H9 (cell line): Measurements from ENCODE around the gene GID8. TPM values are rescaled to one million over a fixed set of nuclear protein-coding genes. Genes with fewer than 3 reads are reported as not detected.

Source experiments
- DNase-seq: peaks from one replicate; pipeline ENCODE4 v3.0.0-alpha.2; 2017
- H2AFZ ChIP-seq: one replicate; pipeline ENCODE4 v1.6.1; 2013; ENCODE audit warnings: mild to moderate bottlenecking, low read length, control low read depth, moderate library complexity
- H2AK5ac ChIP-seq: 2 replicates; pipeline ENCODE4 v1.6.1; 2013; ENCODE audit warnings: low read length, control low read depth, mixed read lengths; ENCODE audit not compliant: insufficient read length
- H2BK120ac ChIP-seq: one replicate; pipeline ENCODE4 v1.6.1; 2013; ENCODE audit warnings: low read depth, mild to moderate bottlenecking, low read length, control low read depth, inconsistent platforms; ENCODE audit not compliant: poor library complexity, severe bottlenecking
- H2BK12ac ChIP-seq: 2 replicates; pipeline ENCODE4 v1.6.1; 2013; ENCODE audit warnings: low read length, control low read depth, mixed read lengths, low read depth; ENCODE audit not compliant: insufficient read length
- H2BK15ac ChIP-seq: 2 replicates; pipeline ENCODE4 v1.6.1; 2013; ENCODE audit warnings: low read depth, low read length, control low read depth
- H2BK20ac ChIP-seq: one replicate; pipeline ENCODE4 v1.6.1; 2013; ENCODE audit warnings: low read depth, mild to moderate bottlenecking, low read length, control low read depth, inconsistent platforms; ENCODE audit not compliant: poor library complexity, severe bottlenecking
- H2BK5ac ChIP-seq: 2 replicates; pipeline ENCODE4 v1.6.1; 2013; ENCODE audit warnings: low read length, control low read depth, mixed read lengths; ENCODE audit not compliant: insufficient read length
- H3K14ac ChIP-seq: 2 replicates; pipeline ENCODE4 v1.6.1; 2013; ENCODE audit warnings: low read length, control low read depth; ENCODE audit not compliant: insufficient read depth
- H3K18ac ChIP-seq: 2 replicates; pipeline ENCODE4 v1.6.1; 2013; ENCODE audit warnings: low read depth, mild to moderate bottlenecking, mixed read lengths, low read length, control low read depth; ENCODE audit not compliant: insufficient read length
- H3K23ac ChIP-seq: 2 replicates; pipeline ENCODE4 v1.6.1; 2013; ENCODE audit warnings: low read length, control low read depth, mixed read lengths, low read depth; ENCODE audit not compliant: insufficient read length
- H3K23me2 ChIP-seq: 2 replicates; pipeline ENCODE4 v1.6.1; 2013; ENCODE audit warnings: low read depth, mild to moderate bottlenecking, mixed read lengths, low read length, control low read depth; ENCODE audit not compliant: insufficient read length, poor library complexity, severe bottlenecking
- H3K27ac ChIP-seq: 2 replicates; pipeline ENCODE4 v1.5.1; 2013; ENCODE audit warnings: low read length, control low read depth, mixed read lengths, low read depth; ENCODE audit not compliant: insufficient read length
- H3K27me3 ChIP-seq: 2 replicates; pipeline ENCODE4 v1.6.1; 2013; ENCODE audit warnings: low read length, control low read depth, inconsistent platforms; ENCODE audit not compliant: insufficient read depth
- H3K4ac ChIP-seq: 2 replicates; pipeline ENCODE4 v1.6.1; 2013; ENCODE audit warnings: low read depth, mild to moderate bottlenecking, control low read depth, inconsistent platforms, low read length, moderate library complexity
- H3K4me1 ChIP-seq: 2 replicates; pipeline ENCODE4 v1.6.1; 2013; ENCODE audit warnings: low read length, control low read depth, inconsistent platforms; ENCODE audit not compliant: insufficient read depth
- H3K4me2 ChIP-seq: 2 replicates; pipeline ENCODE4 v1.6.1; 2013; ENCODE audit warnings: low read length, control low read depth, mixed read lengths; ENCODE audit not compliant: insufficient read length, insufficient read depth
- H3K56ac ChIP-seq: 2 replicates; pipeline ENCODE4 v1.6.1; 2013; ENCODE audit warnings: low read depth, mild to moderate bottlenecking, mixed read lengths, low read length, control low read depth; ENCODE audit not compliant: insufficient read length
- H3K79me1 ChIP-seq: 2 replicates; pipeline ENCODE4 v1.6.1; 2013; ENCODE audit warnings: low read depth, mild to moderate bottlenecking, moderate library complexity, low read length, control low read depth, inconsistent platforms; ENCODE audit not compliant: insufficient read depth, poor library complexity, severe bottlenecking
- H3K79me2 ChIP-seq: 2 replicates; pipeline ENCODE4 v1.6.1; 2013; ENCODE audit warnings: low read length, control low read depth, inconsistent platforms; ENCODE audit not compliant: insufficient read depth
- H3K9ac ChIP-seq: 2 replicates; pipeline ENCODE4 v1.6.1; 2013; ENCODE audit warnings: low read length, control low read depth, mixed read lengths; ENCODE audit not compliant: insufficient read length; ENCODE audit errors: extremely low read depth
- H3K9me3 ChIP-seq: one replicate; pipeline ENCODE4 v1.6.1; 2013; ENCODE audit warnings: low read depth, low read length, inconsistent platforms; ENCODE audit not compliant: control insufficient read depth
- H3T11ph ChIP-seq: one replicate; pipeline ENCODE4 v1.6.1; 2013; ENCODE audit warnings: mild to moderate bottlenecking, low read length, control low read depth, inconsistent platforms
- H4K20me1 ChIP-seq: one replicate; pipeline ENCODE4 v1.6.1; 2013; ENCODE audit not compliant: control insufficient read depth, insufficient read length, insufficient read depth
- H4K5ac ChIP-seq: 2 replicates; pipeline ENCODE4 v1.6.1; 2013; ENCODE audit warnings: low read depth, mild to moderate bottlenecking, mixed read lengths, low read length, control low read depth; ENCODE audit not compliant: insufficient read length
- H4K8ac ChIP-seq: replicated peaks from 2 replicates; pipeline ENCODE4 v1.6.1; 2013; ENCODE audit warnings: low read length, control low read depth, mixed read lengths, low read depth; ENCODE audit not compliant: insufficient read length
- H4K91ac ChIP-seq: 2 replicates; pipeline ENCODE4 v1.6.1; 2013; ENCODE audit warnings: low read depth, mild to moderate bottlenecking, moderate library complexity, mixed read lengths, low read length, control low read depth; ENCODE audit not compliant: insufficient read length
- H3K27ac Mint-ChIP-seq, 3 experiments: 2 replicates in 2 of 3; 3 replicates in 1 of 3; pipeline ENCODE4 v1.8.0; 2020 to 2021; ENCODE audit warnings: mixed read lengths in 3 of 3, mild to moderate bottlenecking in 1 of 3, moderate library complexity in 1 of 3
- H3K27me3 Mint-ChIP-seq: 2 replicates; pipeline ENCODE4 v1.8.0; 2021; ENCODE audit warnings: low read depth, mild to moderate bottlenecking, moderate library complexity, mixed read lengths
- H3K36me3 Mint-ChIP-seq, 3 experiments: 2 replicates in 2 of 3; 3 replicates in 1 of 3; pipeline ENCODE4 v1.8.0; 2020 to 2021; ENCODE audit warnings: low read depth in 3 of 3, mixed read lengths in 3 of 3; ENCODE audit not compliant: insufficient read depth in 1 of 3
- H3K4me1 Mint-ChIP-seq, 2 experiments: 2 replicates each; pipeline ENCODE4 v1.8.0; 2020; ENCODE audit warnings: mixed read lengths in 2 of 2
- H3K4me3 Mint-ChIP-seq, 2 experiments: 2 replicates in 1 of 2; 3 replicates in 1 of 2; pipeline ENCODE4 v1.8.0; 2020 to 2021; ENCODE audit warnings: mild to moderate bottlenecking in 2 of 2, mixed read lengths in 2 of 2, moderate library complexity in 1 of 2
- H3K9me3 Mint-ChIP-seq, 2 experiments: 2 replicates in 1 of 2; 3 replicates in 1 of 2; pipeline ENCODE4 v1.8.0; 2020; ENCODE audit warnings: mild to moderate bottlenecking in 2 of 2, mixed read lengths in 2 of 2, moderate library complexity in 1 of 2
- CTCF ChIP-seq: fragments of 200-600 bp; sonication (generic); conservative IDR thresholded peaks from 3 replicates; pipeline ENCODE4 v1.8.0; 2021; ENCODE audit warnings: antibody characterized with exemption, mild to moderate bottlenecking
- WGBS: extraction: QIAGEN DNeasy Blood & Tissue Kit; methylation state at CpG from one replicate; pipeline ENCODE4 v1.1.7; 2013; ENCODE audit warnings: missing lambda C conversion rate, low lambda C conversion rate, mixed read lengths; ENCODE audit not compliant: insufficient read length; ENCODE audit errors: extremely low coverage; 5-methylcytosine and 5-hydroxymethylcytosine counted together
- total RNA-seq: library from RNA; stranded (reverse); gene quantifications from 2 replicates; pipeline ENCODE4 v1.2.1, GENCODE V29; 2021

Gene GID8
- total RNA-seq, 1 experiment from 2014 or later: 60.9 TPM

- Histone ChIP-seq H3K9ac (no peak overlapping the region), H3K9me3 (no peaks in the 10 kb centered on the region), H3K79me1 (no peaks in the 10 kb centered on the region), H3K4ac (no peak overlapping the region), H4K91ac (no peak overlapping the region), H3K23ac (no peak overlapping the region), H2BK15ac (no peak overlapping the region), H3K18ac (no peak overlapping the region), H3K27me3 (no peaks in the 10 kb centered on the region), H3K4me2 (no peak overlapping the region), H3K4me1 (peaks cover 6% of the 10 kb centered on the region; the same call in 1 of the 2 replicates), H4K5ac (no peak overlapping the region), H3K23me2 (no peaks in the 10 kb centered on the region), H3K27ac (no peak overlapping the region), H4K8ac (no peak overlapping the region), H2AFZ (no peak overlapping the region), H3K79me2 (no peaks in the 10 kb centered on the region), H2AK5ac (no peak overlapping the region), H3K56ac (no peak overlapping the region), H3T11ph (no peak overlapping the region), H4K20me1 (no peaks in the 10 kb centered on the region), H2BK12ac (no peak overlapping the region), H2BK20ac (no peak overlapping the region), H2BK5ac (no peak overlapping the region), H3K14ac (no peak overlapping the region), H2BK120ac (no peak overlapping the region)
- Mint-ChIP-seq H3K4me1 (peaks cover 17 to 52% of the 10 kb centered on the region in 2 experiments), H3K27ac (peak overlapping the region in 1 of 3 experiments; percentile 74; a peak in 1 of 7 replicates), H3K4me3 (peak overlapping the region in 1 of 2 experiments; percentile 48; a peak in 2 of 5 replicates), H3K36me3 (no peaks in the 10 kb centered on the region), H3K9me3 (no peaks in the 10 kb centered on the region), H3K27me3 (peaks cover 30% of the 10 kb centered on the region)
- no CpG with 5 or more reads among the region's 18 CpGs for WGBS
- TF ChIP-seq CTCF: no peak
- no peak for DNase-seq
These were observed 46.9 kb downstream of the GID8 start for GRCh38 chr20:62984666-62985443.
